ENCODE measurements around the gene POU2F1.

- TF ChIP-seq, protein P1, sequence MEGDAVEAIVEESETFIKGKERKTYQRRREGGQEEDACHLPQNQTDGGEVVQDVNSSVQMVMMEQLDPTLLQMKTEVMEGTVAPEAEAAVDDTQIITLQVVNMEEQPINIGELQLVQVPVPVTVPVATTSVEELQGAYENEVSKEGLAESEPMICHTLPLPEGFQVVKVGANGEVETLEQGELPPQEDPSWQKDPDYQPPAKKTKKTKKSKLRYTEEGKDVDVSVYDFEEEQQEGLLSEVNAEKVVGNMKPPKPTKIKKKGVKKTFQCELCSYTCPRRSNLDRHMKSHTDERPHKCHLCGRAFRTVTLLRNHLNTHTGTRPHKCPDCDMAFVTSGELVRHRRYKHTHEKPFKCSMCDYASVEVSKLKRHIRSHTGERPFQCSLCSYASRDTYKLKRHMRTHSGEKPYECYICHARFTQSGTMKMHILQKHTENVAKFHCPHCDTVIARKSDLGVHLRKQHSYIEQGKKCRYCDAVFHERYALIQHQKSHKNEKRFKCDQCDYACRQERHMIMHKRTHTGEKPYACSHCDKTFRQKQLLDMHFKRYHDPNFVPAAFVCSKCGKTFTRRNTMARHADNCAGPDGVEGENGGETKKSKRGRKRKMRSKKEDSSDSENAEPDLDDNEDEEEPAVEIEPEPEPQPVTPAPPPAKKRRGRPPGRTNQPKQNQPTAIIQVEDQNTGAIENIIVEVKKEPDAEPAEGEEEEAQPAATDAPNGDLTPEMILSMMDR (IDR thresholded peaks at IDR 0.05): no peak
- TF ChIP-seq POLR2A (IDR thresholded peaks at IDR 0.05): no peak
Observed at GRCh38 chr1:167198518-167199133, 22.1 kb upstream of the POU2F1 start.

All from Peyer's patch (tissue), 4 donors.